ENCODE data around the gene ASPDH.

ASPDH gene

GRCh38 chr19:50513746-50514345 lies at the start of gene ASPDH:
ASPDH (minus strand) TSS chr19:50513913; CDS start chr19:50513823, 90 bp downstream.
- TF ChIP-seq CTCF (IDR thresholded peaks at IDR 0.05): no peak
- H3K4me3 ChIP-seq: no peak within 1 kb of the TSS
- DNase-seq (ENCODE audit: low spot score): no peak
- H3K27ac ChIP-seq: no peak within 1 kb of the TSS

GRCh38 chr19:50562996-50563395 lies 49.3 kb upstream of the ASPDH start:
- DNase-seq (ENCODE audit: low spot score): no peak
- Histone ChIP-seq H3K27ac (no peak overlapping the region), H3K4me3 (no peak overlapping the region)
- no peak for TF ChIP-seq CTCF (IDR thresholded peaks at IDR 0.05)

- Histone ChIP-seq H3K27ac (no peak overlapping the region), H3K4me3 (no peak overlapping the region)
- DNase-seq (ENCODE audit: low spot score): no peak
- TF ChIP-seq CTCF (IDR thresholded peaks at IDR 0.05): no peak
Observed at GRCh38 chr19:50562329-50562728, 48.6 kb upstream of the ASPDH start.

GRCh38 chr19:50559636-50560035 lies 45.9 kb upstream of the ASPDH start:
- no peak for DNase-seq (ENCODE audit: low spot score)
- Histone ChIP-seq H3K27ac (no peak overlapping the region), H3K4me3 (no peak overlapping the region)
- no peak for TF ChIP-seq CTCF (IDR thresholded peaks at IDR 0.05)

- DNase-seq (ENCODE audit: low spot score): peak; percentile 43
- H3K27ac ChIP-seq: no peak overlapping the region
- TF ChIP-seq CTCF (IDR thresholded peaks at IDR 0.05): no peak
- H3K4me3 ChIP-seq: no peak overlapping the region
Observed at GRCh38 chr19:50558449-50558848, 44.7 kb upstream of the ASPDH start.

- TF ChIP-seq CTCF (IDR thresholded peaks at IDR 0.05): no peak
- no peak for DNase-seq (ENCODE audit: low spot score)
- Histone ChIP-seq H3K4me3 (no peak overlapping the region), H3K27ac (no peak overlapping the region)
Observed at GRCh38 chr19:50558039-50558438, 44.3 kb upstream of the ASPDH start.

- Histone ChIP-seq H3K4me3 (peak overlapping the region; percentile 74), H3K27ac (no peak overlapping the region)
- TF ChIP-seq CTCF (IDR thresholded peaks at IDR 0.05): no peak
- peak; percentile 31 for DNase-seq (ENCODE audit: low spot score)
Observed at GRCh38 chr19:50557009-50557613, 43.4 kb upstream of the ASPDH start.
